Gastroesophageal sphincter (tissue), 4 donors: Measurements from ENCODE around the gene PLXNA1. TPM values are rescaled to one million over a fixed set of nuclear protein-coding genes. Genes with fewer than 3 reads are reported as not detected.

Experiments
- ATAC-seq: fragments of 150-250 bp; one replicate; pipeline ENCODE4 v1.9.1; 2016; ENCODE audit warnings: mild to moderate bottlenecking, moderate library complexity
- H3K27ac ChIP-seq, 4 donors: fragments of 200-600 bp; sonication (generic) in 3 of 4; 1 replicate in 3 of 4; 2 replicates in 1 of 4; pipeline ENCODE4 v1.5.1; 2016 to 2019
- H3K27me3 ChIP-seq: fragments of 200-600 bp; sonication (generic); one replicate; pipeline ENCODE4 v1.5.1; 2019
- H3K36me3 ChIP-seq, 2 donors: fragments of 200-600 bp; sonication (generic); one replicate each; pipeline ENCODE4 v1.5.1; 2019; ENCODE audit warnings: control low read depth in 1 of 2
- H3K4me1 ChIP-seq, 3 donors: fragments of 200-600 bp; sonication (generic); 1 replicate in 2 of 3; 2 replicates in 1 of 3; pipeline ENCODE4 v1.5.1; 2016 to 2019; ENCODE audit warnings: control low read depth in 2 of 3
- H3K4me3 ChIP-seq, 2 donors: fragments of 200-600 bp; sonication (generic); one replicate each; pipeline ENCODE4 v1.5.1; 2019; ENCODE audit warnings: mild to moderate bottlenecking in 1 of 2, moderate library complexity in 1 of 2
- H3K9me3 ChIP-seq, 3 donors: fragments of 200-600 bp; sonication (generic); one replicate each; pipeline ENCODE4 v1.5.1; 2017 to 2019; ENCODE audit warnings: control low read depth in 2 of 3
- EP300 ChIP-seq: sonication (generic); formaldehyde crosslinking; IDR thresholded peaks from one replicate; pipeline ENCODE4 v1.6.1; 2017; ENCODE audit warnings: antibody characterized with exemption, mild to moderate bottlenecking
- POLR2A ChIP-seq, 2 donors: fragments of 450-650 bp; IDR thresholded peaks; one replicate each; pipeline ENCODE4 v1.6.1; 2017; ENCODE audit warnings: antibody characterized with exemption in 2 of 2, mild to moderate bottlenecking in 2 of 2, moderate library complexity in 1 of 2
- POLR2AphosphoS5 ChIP-seq: sonication (generic); formaldehyde crosslinking; IDR thresholded peaks from one replicate; pipeline ENCODE4 v1.6.1; 2017; ENCODE audit warnings: antibody characterized with exemption
- WGBS, 2 donors: methylation state at CpG; one replicate each; pipeline ENCODE4 v1.1.5; 2018; ENCODE audit warnings: low coverage in 1 of 2; 5-methylcytosine and 5-hydroxymethylcytosine counted together
- total RNA-seq, 4 donors: library from RNA; depleted of rRNA; stranded (reverse); fragments of >200 nt; gene quantifications; one replicate each; pipeline ENCODE4 v1.1.0, GENCODE V29; 2016
- TF ChIP-seq, protein P1 (sequence below), 4 experiments: fragments of 200-600 bp in 2 of 4; fragments of 450-650 bp in 2 of 4; sonication (generic) in 1 of 4; IDR thresholded peaks; one replicate each; pipeline ENCODE4 v1.5.1; 2017 to 2019; ENCODE audit warnings: antibody characterized with exemption in 4 of 4, mild to moderate bottlenecking in 2 of 4, moderate library complexity in 2 of 4

PLXNA1 gene
- total RNA-seq, 4 donors from 2014 or later = 20.1 to 86.7 (median 31.9) TPM

DNA sequence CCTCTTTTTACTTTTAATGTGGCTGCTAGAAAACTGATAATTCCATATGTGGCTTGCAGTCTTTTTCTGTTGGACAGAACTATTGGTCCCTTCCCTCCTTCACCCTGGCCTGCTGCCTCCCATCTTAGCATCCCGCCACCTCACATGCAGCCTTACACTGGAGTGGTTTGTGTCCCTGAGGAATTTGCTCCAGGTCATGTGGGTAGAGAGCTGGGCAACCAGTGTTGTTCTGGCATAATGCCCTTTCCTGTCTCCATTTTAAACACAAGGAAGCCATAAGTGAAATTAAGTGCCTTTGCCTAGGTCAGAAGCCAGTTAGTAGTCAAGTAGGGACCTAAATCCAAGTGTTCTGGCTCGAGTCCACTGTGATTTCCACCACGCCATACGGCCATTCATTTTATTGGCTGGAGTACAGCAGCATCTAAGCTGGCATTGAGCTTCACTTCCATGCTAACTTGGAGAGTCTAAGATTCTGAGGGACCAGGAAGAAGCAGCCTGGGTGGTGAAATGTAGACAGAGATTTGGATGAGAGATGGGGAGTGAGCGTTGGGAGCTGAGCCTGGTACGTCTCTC is 46.0 kb upstream of the PLXNA1 start:
- Histone ChIP-seq H3K27me3 (no peaks in the 10 kb centered on the region), H3K9me3 (no peaks in the 10 kb centered on the region), H3K36me3 (no peaks in the 10 kb centered on the region), H3K27ac (no peak overlapping the region), H3K4me1 (peaks cover 0 to 14% (median 0%) of the 10 kb centered on the region in 3 donors), H3K4me3 (no peak overlapping the region)
- TF ChIP-seq POLR2A (IDR thresholded peaks at IDR 0.05) = no peak
- TF ChIP-seq POLR2AphosphoS5 = no peak
- TF ChIP-seq EP300 = no peak
- TF ChIP-seq, protein P1, sequence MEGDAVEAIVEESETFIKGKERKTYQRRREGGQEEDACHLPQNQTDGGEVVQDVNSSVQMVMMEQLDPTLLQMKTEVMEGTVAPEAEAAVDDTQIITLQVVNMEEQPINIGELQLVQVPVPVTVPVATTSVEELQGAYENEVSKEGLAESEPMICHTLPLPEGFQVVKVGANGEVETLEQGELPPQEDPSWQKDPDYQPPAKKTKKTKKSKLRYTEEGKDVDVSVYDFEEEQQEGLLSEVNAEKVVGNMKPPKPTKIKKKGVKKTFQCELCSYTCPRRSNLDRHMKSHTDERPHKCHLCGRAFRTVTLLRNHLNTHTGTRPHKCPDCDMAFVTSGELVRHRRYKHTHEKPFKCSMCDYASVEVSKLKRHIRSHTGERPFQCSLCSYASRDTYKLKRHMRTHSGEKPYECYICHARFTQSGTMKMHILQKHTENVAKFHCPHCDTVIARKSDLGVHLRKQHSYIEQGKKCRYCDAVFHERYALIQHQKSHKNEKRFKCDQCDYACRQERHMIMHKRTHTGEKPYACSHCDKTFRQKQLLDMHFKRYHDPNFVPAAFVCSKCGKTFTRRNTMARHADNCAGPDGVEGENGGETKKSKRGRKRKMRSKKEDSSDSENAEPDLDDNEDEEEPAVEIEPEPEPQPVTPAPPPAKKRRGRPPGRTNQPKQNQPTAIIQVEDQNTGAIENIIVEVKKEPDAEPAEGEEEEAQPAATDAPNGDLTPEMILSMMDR (IDR thresholded peaks at IDR 0.05) = no peak
- WGBS, 2 donors = 71 to 84% methylated on average over 3 to 5 of the region's 6 CpGs
- ATAC-seq = no peak

DNA sequence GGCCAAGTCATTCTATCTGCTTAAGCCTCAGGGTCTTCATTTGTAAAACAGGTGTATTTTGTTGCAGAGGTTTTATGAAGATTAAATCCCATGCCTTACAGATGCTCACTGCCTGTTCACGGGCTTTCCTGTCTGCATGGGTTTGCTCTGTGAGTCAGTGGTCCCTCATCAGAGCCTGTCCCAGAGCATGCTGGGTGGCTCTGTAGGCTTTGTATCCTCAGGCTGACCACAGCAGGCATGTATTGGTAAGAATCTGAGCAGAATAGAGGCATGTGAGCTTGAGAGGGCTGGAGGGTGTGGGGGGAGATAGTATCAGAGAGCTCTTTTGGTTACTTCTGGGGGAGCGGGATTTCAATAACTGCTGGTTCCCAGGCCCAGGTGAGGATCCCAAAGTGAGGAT is 45.4 kb upstream of the PLXNA1 start:
- ATAC-seq = no peak
- Histone ChIP-seq H3K27me3 (no peaks in the 10 kb centered on the region), H3K4me1 (peaks cover 0 to 8% (median 0%) of the 10 kb centered on the region in 3 donors), H3K9me3 (no peaks in the 10 kb centered on the region), H3K36me3 (peaks cover 0 to 2% of the 10 kb centered on the region in 2 donors), H3K4me3 (no peak overlapping the region), H3K27ac (no peak overlapping the region)
- WGBS, 2 donors = 90% methylated on average over 1 of the region's 2 CpGs; no CpG with 5 or more reads in 1 of the 2 donors
- TF ChIP-seq EP300 (no peak), POLR2A (IDR thresholded peaks at IDR 0.05) (no peak), POLR2AphosphoS5 (no peak)
- TF ChIP-seq, protein P1 (IDR thresholded peaks at IDR 0.05) = no peak

DNA sequence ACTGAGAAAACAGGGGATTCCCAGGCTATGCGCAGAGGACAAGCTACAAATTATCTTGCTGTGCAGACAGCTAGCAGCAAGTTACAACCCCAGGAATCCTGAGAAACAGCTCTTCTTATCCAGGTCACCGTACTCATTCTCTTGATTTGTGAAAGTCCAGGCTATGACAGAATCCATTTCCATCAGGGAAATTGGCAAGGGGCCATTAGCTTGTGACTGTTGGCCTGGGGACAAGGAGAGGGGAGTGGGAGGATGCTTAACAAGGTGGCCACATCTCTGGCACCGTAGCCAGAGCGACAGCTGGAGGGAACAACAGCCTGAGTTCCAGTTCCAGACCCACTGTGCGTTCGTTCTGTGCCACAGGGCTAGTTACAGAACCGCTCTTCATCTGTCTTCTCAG is 44.9 kb upstream of the PLXNA1 start:
- Histone ChIP-seq H3K27ac (no peak overlapping the region), H3K4me1 (peaks cover 0 to 4% (median 0%) of the 10 kb centered on the region in 3 donors), H3K4me3 (no peak overlapping the region), H3K36me3 (peaks cover 0 to 6% of the 10 kb centered on the region in 2 donors), H3K27me3 (no peaks in the 10 kb centered on the region), H3K9me3 (no peaks in the 10 kb centered on the region)
- WGBS, 2 donors = 67 to 78% methylated on average over 1 to 5 of the region's 7 CpGs
- no peak for ATAC-seq
- TF ChIP-seq POLR2A (IDR thresholded peaks at IDR 0.05) = no peak
- TF ChIP-seq, protein P1 (IDR thresholded peaks at IDR 0.05) = no peak
- TF ChIP-seq EP300 = no peak
- TF ChIP-seq POLR2AphosphoS5 = no peak

DNA sequence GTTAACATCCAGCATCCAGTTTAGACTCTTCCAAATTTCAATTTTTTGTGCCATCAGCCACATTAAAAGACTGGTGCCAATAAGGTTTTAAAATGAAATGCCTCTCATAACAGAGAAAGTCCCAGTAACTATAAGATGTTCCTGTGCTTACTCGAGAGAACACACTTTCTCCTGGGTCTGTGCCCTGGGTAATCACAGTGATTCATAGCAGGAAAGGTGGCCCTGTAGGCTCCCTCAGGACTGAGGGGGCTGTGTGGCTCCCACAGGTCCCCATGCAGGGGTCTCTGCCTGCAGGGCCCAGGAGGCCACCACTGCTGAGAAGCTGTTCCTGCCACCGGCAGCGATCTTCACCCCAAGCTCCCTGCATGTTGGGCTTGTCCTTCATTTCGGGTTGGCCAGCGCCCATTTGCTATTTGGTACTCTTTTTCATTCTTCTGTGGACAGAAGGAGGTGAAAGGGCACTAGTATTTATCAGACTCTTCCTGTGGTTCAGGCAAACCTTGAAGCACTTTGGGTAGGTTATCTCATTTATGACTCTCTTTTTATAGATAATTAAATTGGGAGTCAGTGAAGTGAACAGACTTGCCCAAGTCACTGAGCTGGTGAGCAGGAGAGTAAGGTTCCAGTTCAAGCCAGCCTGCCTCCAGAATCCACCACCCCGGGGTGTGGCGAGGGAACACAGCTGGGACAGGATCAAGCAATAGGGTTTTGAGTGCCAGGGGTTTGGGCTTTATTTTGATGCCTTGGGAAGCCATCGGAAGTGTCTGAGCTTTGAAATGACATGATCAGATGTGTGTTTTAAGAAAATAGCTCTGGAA is 44.2 kb upstream of the PLXNA1 start:
- peaks cover 0 to 7% of the 10 kb centered on the region in 2 donors for H3K36me3 ChIP-seq
- TF ChIP-seq POLR2AphosphoS5 (no peak), POLR2A (IDR thresholded peaks at IDR 0.05) (no peak), EP300 (no peak)
- TF ChIP-seq, protein P1 (IDR thresholded peaks at IDR 0.05) = no peak
- H3K4me3 ChIP-seq = no peak overlapping the region
- no peak overlapping the region for H3K27ac ChIP-seq
- WGBS, 2 donors = 67 to 74% methylated on average over 3 of the region's 8 CpGs
- peaks cover 0 to 4% (median 0%) of the 10 kb centered on the region in 3 donors for H3K4me1 ChIP-seq
- no peak for ATAC-seq
- H3K27me3 ChIP-seq = no peaks in the 10 kb centered on the region
- H3K9me3 ChIP-seq = no peaks in the 10 kb centered on the region
